BJ (cell line): Measurements from ENCODE around the gene HOXA3. TPM values are rescaled to one million over a fixed set of nuclear protein-coding genes. Genes with fewer than 3 reads are reported as not detected.
A peak's percentile ranks its signal among the peaks of the same experiment; 100 is the strongest.

Experiments used
- CTCF ChIA-PET: fragments of 350-600 bp; formaldehyde crosslinking; extraction: SDS; loops from one replicate; lab custom pipeline; 2021; ENCODE audit warnings: antibody characterized with exemption, inconsistent platforms; lab: Yijun Ruan, JAX
- POLR2A ChIA-PET: fragments of 300-600 bp; sonication (Branson Sonifier 250); formaldehyde crosslinking; extraction: SDS; loops from one replicate; lab custom pipeline; 2021; ENCODE audit warnings: antibody characterized with exemption; lab: Charles Lee
- DNase-seq: peaks from one replicate; pipeline ENCODE4 v3.0.0-alpha.2; 2011; ENCODE audit warnings: low read depth
- H3K27me3 ChIP-seq: 2 replicates; pipeline ENCODE4 v1.6.0; 2011; ENCODE audit warnings: low read length; ENCODE audit not compliant: control insufficient read depth, insufficient read depth
- H3K36me3 ChIP-seq: 2 replicates; pipeline ENCODE4 v1.5.1; 2011; ENCODE audit warnings: low read length; ENCODE audit not compliant: control insufficient read depth, insufficient read depth
- H3K4me3 ChIP-seq: 2 replicates; pipeline ENCODE4 v1.5.1; 2011; ENCODE audit warnings: low read depth, mild to moderate bottlenecking, control low read depth, low read length
- CTCF ChIP-seq: IDR thresholded peaks from 2 replicates; pipeline ENCODE4 v1.5.1; 2011; ENCODE audit warnings: low read depth, mild to moderate bottlenecking, control low read depth, inconsistent platforms, low read length, moderate library complexity; ENCODE audit not compliant: insufficient read depth
- polyA plus RNA-seq: library from polyadenylated mRNA; depleted of rRNA; stranded (reverse); fragments of >200 nt; gene quantifications from 2 replicates; pipeline ENCODE4 v1.2.3, GENCODE V29; 2011

HOXA3 gene
- polyA plus RNA-seq, 1 experiment: 0.15 TPM

DNA sequence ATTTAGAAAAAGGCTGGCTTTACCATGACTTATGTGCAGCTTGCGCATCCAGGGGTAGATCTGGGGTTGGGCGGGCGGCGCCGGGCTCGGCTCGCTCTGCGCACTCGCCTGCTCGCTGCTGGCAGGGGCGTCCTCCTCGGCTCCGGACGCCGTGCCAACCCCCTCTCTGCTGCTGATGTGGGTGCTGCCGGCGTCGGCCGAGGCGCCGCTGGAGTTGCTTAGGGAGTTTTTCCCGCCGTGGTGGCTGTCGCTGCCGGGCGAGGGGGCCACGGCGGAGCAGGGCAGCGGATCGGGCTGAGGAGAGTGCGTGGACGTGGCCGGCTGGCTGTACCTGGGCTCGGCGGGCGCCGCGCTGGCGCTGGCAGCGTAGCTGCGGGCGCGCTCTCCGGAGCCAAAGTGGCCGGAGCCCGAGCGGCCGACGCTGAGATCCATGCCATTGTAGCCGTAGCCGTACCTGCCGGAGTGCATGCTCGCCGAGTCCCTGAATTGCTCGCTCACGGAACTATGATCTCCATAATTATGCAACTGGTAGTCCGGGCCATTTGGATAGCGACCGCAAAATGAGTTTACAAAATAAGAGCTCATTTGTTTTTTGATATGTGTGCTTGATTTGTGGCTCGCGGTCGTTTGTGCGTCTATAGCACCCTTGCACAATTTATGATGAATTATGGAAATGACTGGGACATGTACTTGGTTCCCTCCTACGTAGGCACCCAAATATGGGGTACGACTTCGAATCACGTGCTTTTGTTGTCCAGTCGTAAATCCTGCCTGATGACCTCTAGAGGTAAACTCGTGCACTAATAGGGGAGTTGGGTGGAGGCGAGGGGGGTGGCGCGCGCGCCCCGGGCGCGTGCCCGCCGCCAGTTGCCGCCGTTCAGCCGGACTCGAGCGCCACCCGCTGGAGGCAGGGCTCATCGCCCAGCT, 9.1 kb downstream of the HOXA3 start, which contains the start of gene HOXA5:
Gene HOXA5 (minus strand): TSS at position 659 of the 927 bp plus-strand sequence. CDS start 74 bp downstream, at position 585.
- ChIA-PET POLR2A (interaction anchor here (0.6 kb wide), 2 partner anchors 13 to 432 kb away, joined by 3 to 4 read pairs; partner anchors contain the start of gene HOXA7), CTCF (interaction anchor here (0.6 to 5.9 kb wide), 35 partner anchors 9 to 1247 kb away, joined by 3 to 59 read pairs (median 4); partner anchors contain the start of genes HOXA3, HOXA4 and HOXA7)
- TF ChIP-seq CTCF: no peak; the same call in 1 of the 2 replicates
- Histone ChIP-seq H3K27me3 (no peaks in the 10 kb centered on the region), H3K36me3 (peaks cover 1% of the 10 kb centered on the region; the same call in 1 of the 2 replicates), H3K4me3 (peak within 1 kb of the TSS; percentile 50)
- no peak for DNase-seq

DNA sequence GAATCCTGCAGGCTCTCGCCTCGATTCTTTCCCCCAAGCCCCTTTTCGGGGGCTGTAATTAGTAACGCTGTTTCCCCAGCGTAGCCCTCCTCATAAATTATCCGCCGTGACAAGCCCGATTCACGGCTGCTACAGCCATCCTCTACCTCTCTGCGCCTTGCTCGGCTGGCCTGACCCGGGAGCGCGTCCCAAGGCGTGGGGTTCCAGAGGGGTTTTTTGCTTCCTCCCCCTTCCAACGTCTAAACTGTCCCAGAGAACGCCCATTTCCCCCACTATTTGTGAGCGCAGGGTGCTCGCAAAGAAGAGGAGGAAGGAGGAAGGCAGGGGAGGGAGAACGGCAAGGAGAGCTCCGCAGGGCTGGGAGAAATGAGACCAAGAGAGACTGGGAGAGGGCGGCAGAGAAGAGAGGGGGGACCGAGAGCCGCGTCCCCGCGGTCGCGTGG, 9.8 kb downstream of the HOXA3 start:
- H3K36me3 ChIP-seq: peaks cover 1% of the 10 kb centered on the region; the same call in 1 of the 2 replicates
- TF ChIP-seq CTCF: no peak
- ChIA-PET POLR2A (interaction anchor here (0.6 kb wide), 1 partner anchor 431 kb away, joined by 3 read pairs; no protein-coding TSS in a partner anchor), CTCF (interaction anchor here (0.9 to 5.9 kb wide), 15 partner anchors 8 to 777 kb away, joined by 4 to 59 read pairs (median 11); partner anchors contain the start of genes HOXA3, HOXA4 and HOXA7)
- peak overlapping the region; percentile 50 for H3K4me3 ChIP-seq
- no peak for DNase-seq
- H3K27me3 ChIP-seq: no peaks in the 10 kb centered on the region

- POLR2A ChIA-PET: interaction anchor here (0.6 kb wide), 1 partner anchor 430 kb away, joined by 3 read pairs; no protein-coding TSS in a partner anchor
- peaks cover 1% of the 10 kb centered on the region; the same call in 1 of the 2 replicates for H3K36me3 ChIP-seq
- DNase-seq: no peak
- H3K27me3 ChIP-seq: no peaks in the 10 kb centered on the region
- CTCF ChIA-PET: interaction anchor here (0.9 to 5.9 kb wide), 12 partner anchors 8 to 777 kb away, joined by 4 to 59 read pairs (median 10); partner anchors contain the start of genes HOXA3 and HOXA4
- peak overlapping the region; percentile 50 for H3K4me3 ChIP-seq
- no peak for TF ChIP-seq CTCF
Observed at GRCh38 chr7:27141923-27142579, 10.3 kb downstream of the HOXA3 start.

DNA sequence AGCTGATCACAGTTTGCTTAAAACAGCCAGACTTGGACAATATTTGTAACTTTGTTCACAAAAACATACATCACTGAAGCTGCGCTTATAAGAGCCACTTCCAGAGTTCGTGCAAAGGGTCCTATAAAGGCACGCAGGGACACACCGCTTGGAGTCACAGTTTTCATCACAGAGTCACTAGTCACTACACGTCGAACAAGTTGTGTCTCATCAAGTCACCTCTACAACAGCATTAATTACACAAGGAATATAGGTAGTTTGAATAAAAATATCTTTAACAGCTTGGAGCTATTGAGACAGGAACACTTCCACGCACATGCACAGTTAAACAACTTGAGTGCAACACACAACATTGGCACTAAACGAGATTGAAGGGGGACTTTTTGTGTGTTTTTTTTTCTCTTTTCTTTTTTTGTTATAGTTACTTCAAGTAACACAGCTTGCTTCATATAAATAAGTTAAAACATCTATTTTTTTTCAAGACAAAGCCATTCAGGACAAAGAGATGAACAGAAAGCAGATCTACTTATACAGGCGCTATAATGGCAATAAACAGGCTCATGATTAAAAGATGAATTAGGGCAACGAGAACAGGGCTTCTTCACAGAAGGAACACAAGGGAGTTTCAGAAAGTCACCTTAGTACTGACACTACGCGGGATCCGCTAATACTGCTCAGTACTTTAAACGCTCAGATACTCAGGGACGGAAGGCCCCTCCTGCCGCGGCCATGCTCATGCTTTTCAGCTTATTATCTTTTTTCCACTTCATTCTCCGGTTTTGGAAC, 11.1 kb downstream of the HOXA3 start:
- POLR2A ChIA-PET: no interaction called here
- TF ChIP-seq CTCF: no peak
- DNase-seq: no peak
- Histone ChIP-seq H3K27me3 (no peaks in the 10 kb centered on the region), H3K36me3 (peaks cover 1% of the 10 kb centered on the region; the same call in 1 of the 2 replicates), H3K4me3 (no peak overlapping the region)
- CTCF ChIA-PET: interaction anchor here (1.0 to 5.9 kb wide), 5 partner anchors 9 to 287 kb away, joined by 3 to 59 read pairs (median 7); partner anchors contain the start of gene HOXA4
